ENCODE measurements around the gene NEK1. TPM values are rescaled to one million over a fixed set of nuclear protein-coding genes. Genes with fewer than 3 reads are reported as not detected.

The NEK1 gene
- total and polyA plus RNA-seq, 2 of the 13 experiments (the other 11 are each of a cell fraction or from before 2014, with no cell fraction given) = 2.9 to 5.4 TPM

DNA sequence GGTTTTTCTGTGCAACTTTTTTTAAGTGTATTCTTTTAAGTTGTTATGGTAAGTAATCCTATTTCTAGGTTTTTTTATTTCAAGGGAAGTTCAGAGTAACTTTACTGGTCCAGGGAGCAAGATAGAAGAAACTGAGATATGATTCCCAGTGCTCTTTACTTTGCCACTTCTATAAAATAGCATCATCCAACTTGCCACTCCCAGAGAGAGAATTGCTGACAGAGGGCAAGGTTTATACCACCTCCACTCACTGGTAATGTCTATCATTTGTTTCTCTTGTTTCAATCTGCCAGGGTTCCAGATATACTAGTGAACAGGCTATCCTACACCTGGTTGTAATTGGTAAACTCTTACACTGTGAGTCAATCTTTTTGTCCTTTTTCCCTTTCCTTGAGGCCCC lies 4.5 kb upstream of the NEK1 start:
- Histone ChIP-seq H3K4me1 (ENCODE audit: insufficient read depth, low read length) (peaks cover 36% of the 10 kb centered on the region), H4K20me1 (ENCODE audit: insufficient read depth, low read length) (no peaks in the 10 kb centered on the region; the same call in 1 of the 2 replicates), H2AFZ (ENCODE audit: low read length) (no peak overlapping the region), H3K4me3 (replicated peaks in 1 of 3; ENCODE audit: insufficient read depth in 1 of 3, low read depth in 2 of 3, low read length in 3 of 3) (no peak overlapping the region), H3K9me3 (ENCODE audit: low read length) (no peaks in the 10 kb centered on the region), H3K9ac (ENCODE audit: insufficient read depth, low read depth, low read length) (no peak overlapping the region), H3K36me3 (replicated peaks in 1 of 2; ENCODE audit: control insufficient read depth in 1 of 2, insufficient read depth in 2 of 2, low read length in 2 of 2) (no peaks in the 10 kb centered on the region), H3K4me2 (ENCODE audit: low read depth, low read length) (no peak overlapping the region), H3K27ac (ENCODE audit: extremely low read length, insufficient read depth, low read length) (no peak overlapping the region), H3K27me3 (ENCODE audit: control insufficient read depth in 1 of 2, insufficient read depth in 2 of 2, low read length in 2 of 2) (no peaks in the 10 kb centered on the region; a peak in 1 of 5 replicates), H3K79me2 (ENCODE audit: insufficient read depth, low read length) (peaks cover 19% of the 10 kb centered on the region)
- no peak for FAIRE-seq
- no TSS peak for BruUV-seq (replicated peaks)
- in situ Hi-C loops (cut with HindIII; ENCODE audit: extremely low pct_ligation_motif_present, low pct_unique_long_range_greater_than_20kb) = loop anchor here (10.0 to 25.0 kb wide), 2 partner anchors 98 to 470 kb away; partner anchors contain the start of gene AADAT
- intact Hi-C loops (cut with micrococcal nuclease; ENCODE audit: unreplicated experiment) = loop anchor here (10.0 kb wide), 1 partner anchor 468 kb away; the partner anchor contains the start of gene AADAT
- no peak for TF ChIP-seq SIN3B (IDR thresholded peaks at IDR 0.05; ENCODE audit: low read length)
- TF ChIP-seq FOXO1 (CRISPR knock-in tag; IDR thresholded peaks at IDR 0.05) = no peak
- TF ChIP-seq, protein P1, sequence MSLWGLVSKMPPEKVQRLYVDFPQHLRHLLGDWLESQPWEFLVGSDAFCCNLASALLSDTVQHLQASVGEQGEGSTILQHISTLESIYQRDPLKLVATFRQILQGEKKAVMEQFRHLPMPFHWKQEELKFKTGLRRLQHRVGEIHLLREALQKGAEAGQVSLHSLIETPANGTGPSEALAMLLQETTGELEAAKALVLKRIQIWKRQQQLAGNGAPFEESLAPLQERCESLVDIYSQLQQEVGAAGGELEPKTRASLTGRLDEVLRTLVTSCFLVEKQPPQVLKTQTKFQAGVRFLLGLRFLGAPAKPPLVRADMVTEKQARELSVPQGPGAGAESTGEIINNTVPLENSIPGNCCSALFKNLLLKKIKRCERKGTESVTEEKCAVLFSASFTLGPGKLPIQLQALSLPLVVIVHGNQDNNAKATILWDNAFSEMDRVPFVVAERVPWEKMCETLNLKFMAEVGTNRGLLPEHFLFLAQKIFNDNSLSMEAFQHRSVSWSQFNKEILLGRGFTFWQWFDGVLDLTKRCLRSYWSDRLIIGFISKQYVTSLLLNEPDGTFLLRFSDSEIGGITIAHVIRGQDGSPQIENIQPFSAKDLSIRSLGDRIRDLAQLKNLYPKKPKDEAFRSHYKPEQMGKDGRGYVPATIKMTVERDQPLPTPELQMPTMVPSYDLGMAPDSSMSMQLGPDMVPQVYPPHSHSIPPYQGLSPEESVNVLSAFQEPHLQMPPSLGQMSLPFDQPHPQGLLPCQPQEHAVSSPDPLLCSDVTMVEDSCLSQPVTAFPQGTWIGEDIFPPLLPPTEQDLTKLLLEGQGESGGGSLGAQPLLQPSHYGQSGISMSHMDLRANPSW (CRISPR knock-in tag; IDR thresholded peaks at IDR 0.05; ENCODE audit: borderline replicate concordance) = no peak
- TF ChIP-seq, protein P2, sequence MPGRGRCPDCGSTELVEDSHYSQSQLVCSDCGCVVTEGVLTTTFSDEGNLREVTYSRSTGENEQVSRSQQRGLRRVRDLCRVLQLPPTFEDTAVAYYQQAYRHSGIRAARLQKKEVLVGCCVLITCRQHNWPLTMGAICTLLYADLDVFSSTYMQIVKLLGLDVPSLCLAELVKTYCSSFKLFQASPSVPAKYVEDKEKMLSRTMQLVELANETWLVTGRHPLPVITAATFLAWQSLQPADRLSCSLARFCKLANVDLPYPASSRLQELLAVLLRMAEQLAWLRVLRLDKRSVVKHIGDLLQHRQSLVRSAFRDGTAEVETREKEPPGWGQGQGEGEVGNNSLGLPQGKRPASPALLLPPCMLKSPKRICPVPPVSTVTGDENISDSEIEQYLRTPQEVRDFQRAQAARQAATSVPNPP (CRISPR knock-in tag; IDR thresholded peaks at IDR 0.05) = no peak
- DNase-seq (ENCODE audit: low spot score) = no peak
- ChIA-PET POLR2A (no interaction called here), CTCF (ENCODE audit: low intra/inter-chr PET ratio, low total read pairs) (no interaction called here)
- ATAC-seq = no peak

Measured in HepG2 (cell line).